GM19023 (cell line): ENCODE data around the gene LAMA4.
"Not testable (repeated sequence)": the region's sequence is repeated elsewhere in the genome, so short reads cannot be mapped to it uniquely, and the experiment has no call there.

ENCODE experiments used
- ATAC-seq: cut with Tn5 transposase; IDR thresholded peaks from one replicate; pipeline ENCODE4 v1.9.1; 2021; ENCODE audit warnings: mild to moderate bottlenecking, moderate library complexity; ENCODE audit not compliant: unreplicated experiment

LAMA4 gene

DNA sequence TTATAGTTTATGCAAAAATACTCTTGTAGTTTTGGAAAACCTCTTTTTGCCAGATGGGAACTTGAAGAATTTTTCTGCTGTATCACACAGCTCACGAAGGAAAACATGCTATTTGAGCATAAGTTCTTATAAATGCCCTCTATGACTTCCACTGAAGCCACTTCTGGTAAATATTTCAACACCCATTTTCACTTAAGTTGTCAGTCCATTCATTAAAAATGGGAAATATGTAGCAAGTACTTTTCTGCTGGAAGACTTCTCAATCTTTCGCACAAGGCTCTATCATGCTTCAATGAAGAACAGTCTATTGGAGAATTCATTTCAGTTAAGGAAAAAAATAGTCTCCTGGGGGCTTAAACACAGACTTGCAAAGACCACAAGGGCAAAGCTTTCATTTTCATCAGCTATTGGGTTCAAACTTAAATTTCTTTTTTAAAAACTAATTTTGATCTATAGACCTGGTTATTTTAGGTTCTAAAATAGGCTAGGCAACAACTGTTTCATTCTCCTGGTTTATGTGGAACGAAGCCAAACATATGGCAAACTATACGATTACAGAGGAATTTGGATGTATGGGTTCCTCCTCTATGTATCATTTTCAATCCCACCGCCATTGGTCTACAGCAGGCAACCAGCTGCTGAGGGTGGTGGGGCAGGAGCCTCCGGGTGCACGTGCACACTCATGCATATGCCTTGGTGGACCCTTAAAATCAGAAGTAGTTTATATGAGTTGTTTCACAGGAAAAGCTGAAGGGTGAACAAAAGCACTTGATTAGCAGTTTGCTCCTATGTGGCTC lies 38.7 kb downstream of the LAMA4 start:
- ATAC-seq, result no peak

GRCh38 chr6:112214739-112215269 lies 39.6 kb downstream of the LAMA4 start:
- ATAC-seq, result no peak

DNA sequence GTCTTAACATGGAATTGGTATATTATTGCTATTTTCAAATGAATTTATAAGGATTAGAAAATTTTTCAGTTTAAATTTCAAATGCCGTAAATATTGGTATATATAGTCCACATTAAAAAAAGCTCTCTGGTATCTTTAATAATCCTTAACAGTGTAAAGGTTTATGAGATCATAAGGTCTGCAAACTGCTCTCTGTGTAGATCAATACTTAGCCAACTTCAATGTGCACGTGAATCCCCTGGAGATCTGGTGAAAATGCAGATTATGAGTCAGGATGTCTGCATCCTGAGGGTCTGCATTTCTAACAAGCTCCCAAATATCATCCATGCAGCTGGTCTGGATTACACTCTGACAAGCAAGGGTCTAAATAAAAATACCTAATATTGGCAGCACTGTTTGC lies 43.5 kb downstream of the LAMA4 start:
- no peak for ATAC-seq

- no peak for ATAC-seq
Measured at GRCh38 chr6:112209131-112209530, 45.2 kb downstream of the LAMA4 start.

DNA sequence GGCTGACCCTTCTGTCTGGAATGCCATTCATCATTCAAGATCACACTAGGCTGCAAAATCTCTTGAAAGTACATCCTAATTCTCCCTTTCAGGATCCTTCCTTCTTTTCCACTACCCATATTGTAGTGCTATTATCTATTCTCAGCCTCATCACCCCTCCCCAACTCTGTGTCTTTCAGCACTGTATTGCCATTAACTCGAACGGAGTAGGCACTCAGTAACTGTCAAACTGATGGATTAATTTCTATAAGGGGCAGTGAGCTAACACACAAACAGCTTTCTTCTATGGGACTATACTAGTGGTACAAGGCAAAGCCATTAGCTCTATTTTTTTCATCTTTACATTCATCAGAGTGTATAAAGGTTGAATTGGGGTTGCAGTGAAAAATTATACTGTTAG lies 46.6 kb downstream of the LAMA4 start:
- no peak for ATAC-seq

DNA sequence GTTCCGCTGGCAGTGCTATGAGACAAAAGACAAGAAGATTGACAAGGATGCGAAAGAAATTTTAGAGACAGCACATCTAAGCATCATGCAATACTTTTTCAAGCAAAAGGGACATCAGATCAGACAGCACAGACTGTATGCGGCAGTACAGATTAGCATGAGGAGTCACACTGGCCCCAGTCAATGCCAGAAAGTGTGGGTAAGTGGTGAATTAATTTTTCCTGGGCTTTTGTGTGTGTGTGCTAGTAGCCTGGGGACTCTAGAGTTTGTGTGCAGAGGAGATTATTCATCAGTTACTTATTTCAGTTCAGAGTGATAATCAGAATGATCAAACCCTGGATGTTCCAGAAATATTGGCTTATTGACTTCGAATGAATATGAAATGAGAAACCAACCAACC lies 47.2 kb downstream of the LAMA4 start:
- ATAC-seq, result no peak

GRCh38 chr6:112206110-112206458 lies 48.3 kb downstream of the LAMA4 start:
- ATAC-seq, result no peak

DNA sequence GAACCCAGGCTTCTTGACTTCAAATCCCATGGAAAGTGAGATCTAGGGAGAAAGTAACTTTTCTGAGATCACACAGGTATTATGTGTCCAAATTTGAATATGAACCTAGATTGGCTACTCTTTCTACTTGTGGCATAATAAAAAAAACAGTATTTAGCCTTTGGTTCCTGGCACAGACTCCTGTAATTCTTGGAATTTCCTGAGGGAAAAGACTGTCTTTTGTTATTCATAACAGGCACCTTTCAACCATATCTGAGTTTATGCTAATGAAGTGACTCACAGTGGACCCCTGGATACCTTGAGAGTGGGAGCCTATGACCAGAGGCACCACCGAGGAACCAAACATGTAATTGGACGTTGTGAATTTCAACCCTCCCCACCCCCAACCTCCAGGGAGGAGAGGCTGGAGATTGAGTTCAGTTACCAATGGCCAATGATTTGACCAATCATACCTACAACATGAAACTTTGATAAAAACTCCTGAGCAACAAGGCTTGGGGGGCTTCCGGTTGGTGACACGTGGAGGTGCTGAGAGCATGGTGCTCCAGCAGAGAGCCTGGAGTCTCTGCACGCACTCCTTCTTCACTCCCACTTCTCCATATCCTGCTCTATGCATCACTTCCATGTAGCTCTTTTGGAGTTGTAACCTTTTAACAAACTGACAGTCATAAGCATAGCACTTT lies 48.8 kb downstream of the LAMA4 start:
- ATAC-seq, result no peak

- no peak for ATAC-seq
Measured at GRCh38 chr6:112204350-112204706, 50.0 kb downstream of the LAMA4 start.

GRCh38 chr6:112203577-112204349 lies 50.6 kb downstream of the LAMA4 start:
- no peak for ATAC-seq

- no peak for ATAC-seq
Measured at GRCh38 chr6:112202639-112203341, 51.6 kb downstream of the LAMA4 start.

- ATAC-seq, result not testable (repeated sequence)
Measured at GRCh38 chr6:112200185-112200914, 54.0 kb downstream of the LAMA4 start.

GRCh38 chr6:112199001-112199403 lies 55.4 kb downstream of the LAMA4 start:
- ATAC-seq, result no peak

- no peak for ATAC-seq
Measured at GRCh38 chr6:112198582-112198981, 55.8 kb downstream of the LAMA4 start.

- no peak for ATAC-seq
Measured at GRCh38 chr6:112197636-112198035, 56.7 kb downstream of the LAMA4 start.

DNA sequence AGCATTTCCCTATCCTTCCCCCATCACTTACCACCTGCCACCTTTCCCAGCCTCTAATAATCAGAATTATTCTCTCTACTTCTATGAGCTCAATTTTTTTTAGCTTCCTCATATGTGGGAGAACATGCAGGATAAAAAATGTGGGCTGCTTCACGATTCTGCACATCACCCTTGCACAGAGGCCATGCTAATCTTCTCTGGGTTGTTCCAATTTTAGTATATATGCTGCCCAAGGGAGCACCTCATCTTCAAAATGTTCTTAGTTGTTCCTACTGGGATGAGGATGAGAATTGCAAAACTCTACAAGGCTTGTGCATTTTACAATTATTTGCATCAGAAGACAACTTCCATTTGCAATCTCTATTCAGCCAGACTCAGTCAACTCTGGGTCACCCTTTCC lies 58.1 kb downstream of the LAMA4 start:
- no peak for ATAC-seq

GRCh38 chr6:112195166-112195565 lies 59.2 kb downstream of the LAMA4 start:
- ATAC-seq, result no peak

DNA sequence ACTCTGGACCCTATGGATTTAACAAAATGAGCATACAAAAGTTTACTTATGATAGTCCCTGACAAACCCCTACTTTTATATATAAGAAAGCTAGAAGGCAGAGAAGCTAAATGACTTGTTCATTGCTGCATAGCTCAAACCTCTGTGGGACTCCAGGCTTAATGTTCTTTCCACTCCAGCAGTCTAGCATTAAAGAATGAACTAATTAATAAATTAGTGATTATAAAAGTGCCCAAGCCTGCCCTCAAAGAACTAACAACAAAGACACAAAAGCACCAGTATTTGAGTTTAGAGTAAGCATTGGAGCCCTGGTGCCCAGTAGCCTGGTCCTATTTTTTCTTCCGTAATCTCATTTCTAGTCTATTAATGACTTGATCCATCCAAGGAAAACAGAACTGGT lies 59.9 kb downstream of the LAMA4 start:
- ATAC-seq, result no peak

- ATAC-seq, result no peak
Measured at GRCh38 chr6:112193535-112194051, 60.8 kb downstream of the LAMA4 start.

GRCh38 chr6:112193117-112193516 lies 61.2 kb downstream of the LAMA4 start:
- ATAC-seq, result no peak
